A673 (cell line): Measurements from ENCODE around the gene CLTC. TPM values are rescaled to one million over a fixed set of nuclear protein-coding genes. Genes with fewer than 3 reads are reported as not detected.

Source experiments
- BruUV-seq: library from RNA; stranded (reverse); fragments of 400-500 nt; replicated peaks from 2 replicates; lab custom pipeline; 2021; lab: Mats Ljungman, UMichigan
- CTCF ChIA-PET: fragments of 300-600 bp; sonication (Branson Sonifier 250); formaldehyde crosslinking; loops from one replicate; lab custom pipeline; 2022; ENCODE audit warnings: antibody characterized with exemption; lab: Charles Lee
- POLR2A ChIA-PET: fragments of 300-600 bp; sonication (Branson Sonifier 250); formaldehyde crosslinking; loops from one replicate; lab custom pipeline; 2022; ENCODE audit warnings: antibody characterized with exemption; ENCODE audit not compliant: low non-redundant PET; lab: Charles Lee
- DNase-seq: peaks from one replicate; pipeline ENCODE4 v3.0.0-alpha.2; 2015; ENCODE audit warnings: low spot score
- H3K27ac ChIP-seq: fragments of 200-600 bp; sonication (generic); 2 replicates; pipeline ENCODE4 v1.5.1; 2016; ENCODE audit warnings: mixed run types, low read depth, mild to moderate bottlenecking, mixed read lengths, antibody characterized with exemption, low read length; ENCODE audit not compliant: poor library complexity, severe bottlenecking
- H3K27me3 ChIP-seq: fragments of 200-600 bp; sonication (generic); replicated peaks from 2 replicates; pipeline ENCODE4 v1.6.1; 2017; ENCODE audit warnings: mixed run types, low read depth, mild to moderate bottlenecking, mixed read lengths, antibody characterized with exemption, low read length; ENCODE audit not compliant: insufficient read depth, poor library complexity
- H3K36me3 ChIP-seq: fragments of 200-600 bp; sonication (generic); 2 replicates; pipeline ENCODE4 v1.6.1; 2016; ENCODE audit warnings: mixed run types, mild to moderate bottlenecking, mixed read lengths, antibody characterized with exemption, low read length; ENCODE audit not compliant: insufficient read depth, poor library complexity, severe bottlenecking
- H3K4me1 ChIP-seq: fragments of 200-600 bp; sonication (generic); 2 replicates; pipeline ENCODE4 v1.6.1; 2017; ENCODE audit warnings: mixed run types, mild to moderate bottlenecking, mixed read lengths, antibody characterized with exemption, low read length; ENCODE audit not compliant: insufficient read depth, poor library complexity, severe bottlenecking
- H3K4me3 ChIP-seq: fragments of 200-600 bp; sonication (generic); 2 replicates; pipeline ENCODE4 v1.5.1; 2016; ENCODE audit warnings: low read depth, mixed run types, mild to moderate bottlenecking, mixed read lengths, low read length; ENCODE audit not compliant: poor library complexity, severe bottlenecking
- H3K9me3 ChIP-seq: fragments of 200-600 bp; sonication (generic); 2 replicates; pipeline ENCODE4 v1.6.1; 2016; ENCODE audit warnings: mixed run types, low read depth, mild to moderate bottlenecking, mixed read lengths, antibody characterized with exemption, low read length; ENCODE audit not compliant: poor library complexity, severe bottlenecking
- EZH2 ChIP-seq: fragments of 200-600 bp; sonication (generic); IDR thresholded peaks from 2 replicates; pipeline ENCODE4 v1.6.1; 2017; ENCODE audit warnings: borderline replicate concordance, low read depth, mild to moderate bottlenecking, mixed read lengths, antibody characterized with exemption, low read length; ENCODE audit not compliant: poor library complexity, severe bottlenecking
- intact Hi-C: fragments of 100-400 bp; cut with micrococcal nuclease; formaldehyde crosslinking; loops from one replicate; pipeline ENCODE4 v1.10.0; 2022; ENCODE audit not compliant: unreplicated experiment
- total RNA-seq: library from RNA; stranded (reverse); gene quantifications from 2 replicates; pipeline ENCODE4 v1.2.3, GENCODE V29; 2021
- TF ChIP-seq, protein P1 (sequence below): fragments of 300-800, 200-600 bp; sonication (generic); conservative IDR thresholded peaks from 2 replicates; pipeline ENCODE4 v1.5.1; 2017; ENCODE audit warnings: low read depth, mild to moderate bottlenecking, antibody characterized with exemption, low read length, moderate library complexity, mixed read lengths

CLTC gene
- total RNA-seq, 1 experiment from 2014 or later, result 313 TPM

GRCh38 chr17:59695945-59696681 lies 76.4 kb downstream of the CLTC start:
- H3K4me1 ChIP-seq, result peaks cover 5% of the 10 kb centered on the region
- peak overlapping the region; percentile 66 for H3K27ac ChIP-seq
- no peak overlapping the region for H3K4me3 ChIP-seq
- H3K27me3 ChIP-seq, result no peaks in the 10 kb centered on the region
- BruUV-seq, result no TSS peak
- peak; percentile 16 for DNase-seq
- no peaks in the 10 kb centered on the region for H3K9me3 ChIP-seq
- intact Hi-C loops, result no loop called here
- ChIA-PET POLR2A (no interaction called here), CTCF (interaction anchor here (0.6 kb wide), 1 partner anchor 136 kb away, joined by 3 read pairs; no protein-coding TSS in a partner anchor)
- H3K36me3 ChIP-seq, result peaks cover 89% of the 10 kb centered on the region
- TF ChIP-seq EZH2, result no peak
- TF ChIP-seq, protein P1, sequence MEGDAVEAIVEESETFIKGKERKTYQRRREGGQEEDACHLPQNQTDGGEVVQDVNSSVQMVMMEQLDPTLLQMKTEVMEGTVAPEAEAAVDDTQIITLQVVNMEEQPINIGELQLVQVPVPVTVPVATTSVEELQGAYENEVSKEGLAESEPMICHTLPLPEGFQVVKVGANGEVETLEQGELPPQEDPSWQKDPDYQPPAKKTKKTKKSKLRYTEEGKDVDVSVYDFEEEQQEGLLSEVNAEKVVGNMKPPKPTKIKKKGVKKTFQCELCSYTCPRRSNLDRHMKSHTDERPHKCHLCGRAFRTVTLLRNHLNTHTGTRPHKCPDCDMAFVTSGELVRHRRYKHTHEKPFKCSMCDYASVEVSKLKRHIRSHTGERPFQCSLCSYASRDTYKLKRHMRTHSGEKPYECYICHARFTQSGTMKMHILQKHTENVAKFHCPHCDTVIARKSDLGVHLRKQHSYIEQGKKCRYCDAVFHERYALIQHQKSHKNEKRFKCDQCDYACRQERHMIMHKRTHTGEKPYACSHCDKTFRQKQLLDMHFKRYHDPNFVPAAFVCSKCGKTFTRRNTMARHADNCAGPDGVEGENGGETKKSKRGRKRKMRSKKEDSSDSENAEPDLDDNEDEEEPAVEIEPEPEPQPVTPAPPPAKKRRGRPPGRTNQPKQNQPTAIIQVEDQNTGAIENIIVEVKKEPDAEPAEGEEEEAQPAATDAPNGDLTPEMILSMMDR, result no peak

- TF ChIP-seq EZH2, result no peak
- TF ChIP-seq, protein P1, result no peak
- Histone ChIP-seq H3K36me3 (peaks cover 89% of the 10 kb centered on the region), H3K4me3 (no peak overlapping the region), H3K27ac (peak overlapping the region; percentile 66), H3K9me3 (no peaks in the 10 kb centered on the region), H3K4me1 (peaks cover 5% of the 10 kb centered on the region), H3K27me3 (no peaks in the 10 kb centered on the region)
- intact Hi-C loops, result no loop called here
- POLR2A ChIA-PET, result no interaction called here
- CTCF ChIA-PET, result interaction anchor here (0.6 kb wide), 1 partner anchor 137 kb away, joined by 3 read pairs; no protein-coding TSS in a partner anchor
- DNase-seq, result no peak
- BruUV-seq, result no TSS peak
These were observed 77.1 kb downstream of the CLTC start for GRCh38 chr17:59696682-59697277.

GRCh38 chr17:59698143-59698542 lies 78.4 kb downstream of the CLTC start:
- H3K36me3 ChIP-seq, result peaks cover 79% of the 10 kb centered on the region
- no peak for DNase-seq
- ChIA-PET CTCF (no interaction called here), POLR2A (no interaction called here)
- H3K4me3 ChIP-seq, result no peak overlapping the region
- no peak overlapping the region for H3K27ac ChIP-seq
- no peak for TF ChIP-seq EZH2
- TF ChIP-seq, protein P1, result no peak
- H3K4me1 ChIP-seq, result peaks cover 5% of the 10 kb centered on the region
- no TSS peak for BruUV-seq
- H3K27me3 ChIP-seq, result no peaks in the 10 kb centered on the region
- intact Hi-C loops, result no loop called here
- no peaks in the 10 kb centered on the region for H3K9me3 ChIP-seq
